Activated CD8-positive, alpha-beta T cell treated with anti-CD3 and anti-CD28 coated beads for 36 hours (primary cell): ENCODE results near the gene FARP1. TPM values are rescaled to one million over a fixed set of nuclear protein-coding genes. Genes with fewer than 3 reads are reported as not detected.
A peak's percentile ranks its signal among the peaks of the same experiment; 100 is the strongest.

ENCODE experiments used
- ATAC-seq: fragments of 200-7000 bp; cut with Tn5 transposase; one replicate; pipeline ENCODE4 v1.10.0; 2021; ENCODE audit warnings: mild to moderate bottlenecking, moderate library complexity
- CTCF ChIA-PET: fragments of 350-600 bp; sonication (Branson Sonifier 250); formaldehyde crosslinking; loops from one replicate; lab custom pipeline; 2021; ENCODE audit warnings: antibody characterized with exemption; lab: Charles Lee
- POLR2A ChIA-PET: fragments of 350-600 bp; sonication (Branson Sonifier 250); formaldehyde crosslinking; loops from one replicate; lab custom pipeline; 2021; ENCODE audit warnings: antibody characterized with exemption; lab: Charles Lee
- DNase-seq: peaks from one replicate; pipeline ENCODE4 v3.0.0-alpha.2; 2020
- H3K27ac Mint-ChIP-seq: one replicate; pipeline ENCODE4 v1.8.0; 2021; ENCODE audit warnings: mild to moderate bottlenecking, mixed read lengths
- H3K27me3 Mint-ChIP-seq: one replicate; pipeline ENCODE4 v1.8.0; 2021; ENCODE audit warnings: mixed read lengths
- H3K36me3 Mint-ChIP-seq: one replicate; pipeline ENCODE4 v1.8.0; 2021; ENCODE audit warnings: low read depth, mixed read lengths
- H3K4me1 Mint-ChIP-seq: one replicate; pipeline ENCODE4 v1.8.0; 2021; ENCODE audit warnings: low read depth, mixed read lengths
- H3K4me3 Mint-ChIP-seq: one replicate; pipeline ENCODE4 v1.8.0; 2021; ENCODE audit warnings: mild to moderate bottlenecking, moderate library complexity, mixed read lengths
- H3K9me3 Mint-ChIP-seq: one replicate; pipeline ENCODE4 v1.8.0; 2021; ENCODE audit warnings: mixed read lengths
- CTCF ChIP-seq: fragments of 200-600 bp; IDR thresholded peaks from one replicate; pipeline ENCODE4 v1.8.0; 2022; ENCODE audit warnings: antibody characterized with exemption, mild to moderate bottlenecking
- intact Hi-C: fragments of 100-400 bp; cut with micrococcal nuclease; formaldehyde crosslinking; loops from one replicate; pipeline ENCODE4 v1.10.0; 2022
- total RNA-seq, 2 experiments: library from RNA; stranded (reverse); gene quantifications; one replicate each; pipeline ENCODE4 v1.2.3, GENCODE V29; 2021

FARP1 gene
- total RNA-seq, 2 experiments from 2014 or later, result 0.27 to 0.43 TPM

GRCh38 chr13:98468929-98469328 lies 326.0 kb downstream of the FARP1 start:
- Mint-ChIP-seq H3K36me3 (peaks cover 47% of the 10 kb centered on the region), H3K4me3 (no peak overlapping the region), H3K27me3 (no peaks in the 10 kb centered on the region), H3K27ac (no peak overlapping the region), H3K4me1 (peaks cover 41% of the 10 kb centered on the region), H3K9me3 (no peaks in the 10 kb centered on the region)
- intact Hi-C loops, result no loop called here
- POLR2A ChIA-PET, result no interaction called here
- DNase-seq (no peak), ATAC-seq (no peak)
- CTCF ChIA-PET, result interaction anchor here (1.9 kb wide), 1 partner anchor 184 kb away, joined by 7 read pairs; no protein-coding TSS in a partner anchor
- no peak for TF ChIP-seq CTCF

GRCh38 chr13:98470920-98471319 lies 328.0 kb downstream of the FARP1 start:
- POLR2A ChIA-PET, result no interaction called here
- peaks cover 50% of the 10 kb centered on the region for H3K4me1 Mint-ChIP-seq
- TF ChIP-seq CTCF, result no peak
- CTCF ChIA-PET, result interaction anchor here (1.0 to 4.1 kb wide), 3 partner anchors 11 to 182 kb away, joined by 3 to 18 read pairs (median 6); no protein-coding TSS in a partner anchor
- intact Hi-C loops, result no loop called here
- no peak for ATAC-seq
- H3K4me3 Mint-ChIP-seq, result no peak overlapping the region
- DNase-seq, result no peak
- H3K9me3 Mint-ChIP-seq, result no peaks in the 10 kb centered on the region
- H3K36me3 Mint-ChIP-seq, result peaks cover 53% of the 10 kb centered on the region
- no peak overlapping the region for H3K27ac Mint-ChIP-seq
- no peaks in the 10 kb centered on the region for H3K27me3 Mint-ChIP-seq

- peaks cover 54% of the 10 kb centered on the region for H3K36me3 Mint-ChIP-seq
- H3K4me1 Mint-ChIP-seq, result peaks cover 52% of the 10 kb centered on the region
- H3K27me3 Mint-ChIP-seq, result no peaks in the 10 kb centered on the region
- no peak for DNase-seq
- no peaks in the 10 kb centered on the region for H3K9me3 Mint-ChIP-seq
- H3K4me3 Mint-ChIP-seq, result no peak overlapping the region
- no peak for ATAC-seq
- H3K27ac Mint-ChIP-seq, result peak overlapping the region; percentile 36
- intact Hi-C loops, result no loop called here
- CTCF ChIA-PET, result interaction anchor here (1.4 to 4.1 kb wide), 3 partner anchors 26 to 194 kb away, joined by 3 to 18 read pairs (median 4); no protein-coding TSS in a partner anchor
- TF ChIP-seq CTCF, result no peak
- POLR2A ChIA-PET, result no interaction called here
Observed at GRCh38 chr13:98471934-98472333, 329.0 kb downstream of the FARP1 start.

GRCh38 chr13:98473135-98473787 lies 330.4 kb downstream of the FARP1 start:
- ATAC-seq (no peak), DNase-seq (no peak)
- ChIA-PET CTCF (interaction anchor here (1.8 to 4.1 kb wide), 2 partner anchors 27 to 180 kb away, joined by 4 to 18 read pairs; no protein-coding TSS in a partner anchor), POLR2A (no interaction called here)
- intact Hi-C loops, result no loop called here
- Mint-ChIP-seq H3K4me1 (peaks cover 51% of the 10 kb centered on the region), H3K9me3 (no peaks in the 10 kb centered on the region), H3K27me3 (no peaks in the 10 kb centered on the region), H3K4me3 (no peak overlapping the region), H3K27ac (peak overlapping the region; percentile 69), H3K36me3 (peaks cover 59% of the 10 kb centered on the region)
- TF ChIP-seq CTCF, result no peak

GRCh38 chr13:98473788-98474144 lies 330.9 kb downstream of the FARP1 start:
- Mint-ChIP-seq H3K4me1 (peaks cover 54% of the 10 kb centered on the region), H3K9me3 (no peaks in the 10 kb centered on the region), H3K4me3 (no peak overlapping the region), H3K36me3 (peaks cover 61% of the 10 kb centered on the region), H3K27me3 (no peaks in the 10 kb centered on the region), H3K27ac (peak overlapping the region; percentile 35)
- intact Hi-C loops, result no loop called here
- ChIA-PET CTCF (interaction anchor here (4.1 kb wide), 1 partner anchor 179 kb away, joined by 18 read pairs; no protein-coding TSS in a partner anchor), POLR2A (no interaction called here)
- DNase-seq, result no peak
- TF ChIP-seq CTCF, result no peak
- no peak for ATAC-seq
